OCI-LY3 (cell line): ENCODE data around the gene STAU1.

Experiments
- CTCF ChIP-seq: fragments of 200-600, 300-600 bp; sonication (generic); IDR thresholded peaks from 2 replicates; pipeline ENCODE4 v1.5.1; 2014; ENCODE audit warnings: antibody characterized with exemption, low read length, low read depth
- EZH2phosphoT487 ChIP-seq: fragments of 200-600 bp; shearing (Covaris generic); IDR thresholded peaks from 2 replicates; pipeline ENCODE4 v1.6.1; 2018; ENCODE audit warnings: antibody characterized with exemption, mixed run types, low read depth

DNA sequence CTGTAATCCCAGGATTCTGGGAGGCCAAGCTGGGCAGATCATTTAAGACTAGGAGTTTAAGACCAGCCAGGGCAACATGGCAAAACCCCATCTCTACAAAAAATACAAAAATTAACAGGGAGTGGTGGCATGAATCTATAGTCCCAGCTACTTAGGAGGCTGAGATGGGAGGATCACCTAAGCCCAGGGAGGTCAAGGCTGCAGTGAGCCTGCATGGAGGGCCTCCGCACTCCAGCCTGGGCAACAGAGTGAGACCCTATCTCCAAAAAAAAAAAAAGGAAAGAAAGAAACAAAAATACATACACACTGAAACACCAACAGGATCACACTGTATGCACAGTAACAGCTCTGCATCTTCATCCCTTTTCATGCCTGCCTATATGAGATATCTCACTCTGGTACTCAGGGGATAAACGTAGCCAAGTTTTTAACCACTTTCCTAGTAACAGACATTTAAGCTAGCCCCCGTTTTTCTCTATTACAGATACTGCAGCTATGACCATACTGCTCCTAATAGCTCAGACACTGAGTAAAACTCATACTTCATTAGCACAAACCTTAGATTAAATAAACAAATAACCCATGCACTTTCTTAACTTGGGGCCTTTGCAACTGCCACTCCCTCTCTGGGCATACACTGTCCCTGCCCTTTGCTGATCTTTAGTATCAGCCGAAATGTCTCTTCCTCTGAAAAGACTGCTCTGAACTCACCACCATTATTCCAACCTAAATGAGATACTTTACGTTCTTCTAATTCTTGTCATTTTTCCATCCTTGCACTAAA, 41.5 kb downstream of the STAU1 start:
- TF ChIP-seq CTCF (no peak), EZH2phosphoT487 (no peak)
